Adrenal gland (tissue), 5 donors: ENCODE measurements around the gene SORL1.

ENCODE experiments used
- CTCF ChIP-seq, 6 experiments: fragments of 450-650 bp in 4 of 6; fragments of 200-600 bp in 2 of 6; sonication (generic) in 1 of 6; IDR thresholded peaks; 1 replicate in 5 of 6; 2 replicates in 1 of 6; pipeline versions ENCODE4 v1.5.1 to v1.8.0; 2016 to 2021; ENCODE audit warnings: antibody characterized with exemption in 6 of 6, mild to moderate bottlenecking in 2 of 6, moderate library complexity in 1 of 6
- POLR2A ChIP-seq, 2 donors: fragments of 450-650 bp; IDR thresholded peaks; one replicate each; pipeline ENCODE4 v1.6.1; 2017; ENCODE audit warnings: antibody characterized with exemption in 2 of 2, mild to moderate bottlenecking in 2 of 2, moderate library complexity in 1 of 2
- donor health status: DM: no; HTN: no; CAD: no.

GRCh38 chr11:121604152-121604551 lies 152.0 kb downstream of the SORL1 start:
- no peak for TF ChIP-seq CTCF (IDR thresholded peaks at IDR 0.05)
- TF ChIP-seq POLR2A (IDR thresholded peaks at IDR 0.05), result no peak
